Calu3 (cell line): ENCODE results near the gene RSRC1. TPM values are rescaled to one million over a fixed set of nuclear protein-coding genes. Genes with fewer than 3 reads are reported as not detected.

ENCODE experiments used
- BruUV-seq: library from RNA; stranded (reverse); fragments of 400-500 nt; replicated peaks from 2 replicates; lab custom pipeline; 2021; lab: Mats Ljungman, UMichigan
- CTCF ChIA-PET: fragments of 300-600 bp; sonication (Branson Sonifier 250); formaldehyde crosslinking; loops from one replicate; lab custom pipeline; 2022; ENCODE audit warnings: antibody characterized with exemption; lab: Charles Lee
- DNase-seq: peaks from one replicate; pipeline ENCODE4 v3.0.0; 2022
- H3K27ac Mint-ChIP-seq: one replicate; pipeline ENCODE4 v1.8.0; 2022; ENCODE audit warnings: mixed read lengths; ENCODE audit not compliant: unreplicated experiment
- H3K27me3 Mint-ChIP-seq: one replicate; pipeline ENCODE4 v1.8.0; 2022; ENCODE audit warnings: mixed read lengths; ENCODE audit not compliant: unreplicated experiment
- H3K36me3 Mint-ChIP-seq: one replicate; pipeline ENCODE4 v1.8.0; 2022; ENCODE audit warnings: mild to moderate bottlenecking, moderate library complexity, mixed read lengths; ENCODE audit not compliant: insufficient read depth, unreplicated experiment
- H3K4me1 Mint-ChIP-seq: one replicate; pipeline ENCODE4 v1.8.0; 2022; ENCODE audit warnings: mild to moderate bottlenecking, low read depth, mixed read lengths; ENCODE audit not compliant: unreplicated experiment
- H3K4me3 Mint-ChIP-seq: one replicate; pipeline ENCODE4 v1.8.0; 2022; ENCODE audit warnings: mild to moderate bottlenecking, low read depth, moderate library complexity, mixed read lengths; ENCODE audit not compliant: unreplicated experiment
- H3K9me3 Mint-ChIP-seq: one replicate; pipeline ENCODE4 v1.8.0; 2022; ENCODE audit warnings: low read depth, mixed read lengths; ENCODE audit not compliant: unreplicated experiment
- intact Hi-C: fragments of 100-400 bp; cut with micrococcal nuclease; formaldehyde crosslinking; loops from one replicate; pipeline ENCODE4 v1.10.0; 2022; ENCODE audit not compliant: unreplicated experiment
- total RNA-seq: library from RNA; stranded (reverse); gene quantifications from 2 replicates; pipeline ENCODE4 v1.2.3, GENCODE V29; 2022
- TF ChIP-seq, protein P1 (sequence below): fragments of 200-600 bp; IDR thresholded peaks from one replicate; pipeline ENCODE4 v1.8.0; 2022; ENCODE audit warnings: antibody characterized with exemption; ENCODE audit not compliant: unreplicated experiment

RSRC1 gene
- total RNA-seq, 1 experiment from 2014 or later: 81.3 TPM

DNA sequence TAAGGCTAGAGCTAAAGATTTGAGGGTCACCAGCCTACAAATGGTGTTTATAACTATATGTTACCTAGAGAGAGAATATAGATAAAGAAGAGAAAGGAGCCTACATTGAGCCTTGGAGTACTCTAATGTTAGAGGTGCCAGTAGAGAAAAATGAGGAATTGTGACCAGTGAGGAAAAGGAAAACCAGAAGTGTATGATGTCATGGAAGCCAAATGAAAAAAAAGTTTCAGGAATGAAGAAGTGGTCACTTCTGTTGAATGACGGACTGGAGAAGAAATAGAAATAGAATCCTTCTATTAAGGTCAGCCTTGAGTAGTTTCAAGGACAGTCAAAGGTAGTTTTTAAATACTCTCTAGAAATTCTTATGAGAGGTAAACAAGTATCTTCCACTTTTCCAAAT, 409.9 kb downstream of the RSRC1 start:
- no peaks in the 10 kb centered on the region for H3K27me3 Mint-ChIP-seq
- no peaks in the 10 kb centered on the region for H3K9me3 Mint-ChIP-seq
- BruUV-seq: no TSS peak
- DNase-seq: no peak
- TF ChIP-seq, protein P1, sequence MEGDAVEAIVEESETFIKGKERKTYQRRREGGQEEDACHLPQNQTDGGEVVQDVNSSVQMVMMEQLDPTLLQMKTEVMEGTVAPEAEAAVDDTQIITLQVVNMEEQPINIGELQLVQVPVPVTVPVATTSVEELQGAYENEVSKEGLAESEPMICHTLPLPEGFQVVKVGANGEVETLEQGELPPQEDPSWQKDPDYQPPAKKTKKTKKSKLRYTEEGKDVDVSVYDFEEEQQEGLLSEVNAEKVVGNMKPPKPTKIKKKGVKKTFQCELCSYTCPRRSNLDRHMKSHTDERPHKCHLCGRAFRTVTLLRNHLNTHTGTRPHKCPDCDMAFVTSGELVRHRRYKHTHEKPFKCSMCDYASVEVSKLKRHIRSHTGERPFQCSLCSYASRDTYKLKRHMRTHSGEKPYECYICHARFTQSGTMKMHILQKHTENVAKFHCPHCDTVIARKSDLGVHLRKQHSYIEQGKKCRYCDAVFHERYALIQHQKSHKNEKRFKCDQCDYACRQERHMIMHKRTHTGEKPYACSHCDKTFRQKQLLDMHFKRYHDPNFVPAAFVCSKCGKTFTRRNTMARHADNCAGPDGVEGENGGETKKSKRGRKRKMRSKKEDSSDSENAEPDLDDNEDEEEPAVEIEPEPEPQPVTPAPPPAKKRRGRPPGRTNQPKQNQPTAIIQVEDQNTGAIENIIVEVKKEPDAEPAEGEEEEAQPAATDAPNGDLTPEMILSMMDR: no peak
- no peaks in the 10 kb centered on the region for H3K36me3 Mint-ChIP-seq
- CTCF ChIA-PET: no interaction called here
- no peak overlapping the region for H3K27ac Mint-ChIP-seq
- intact Hi-C loops: no loop called here
- no peaks in the 10 kb centered on the region for H3K4me1 Mint-ChIP-seq
- H3K4me3 Mint-ChIP-seq: no peak overlapping the region

DNA sequence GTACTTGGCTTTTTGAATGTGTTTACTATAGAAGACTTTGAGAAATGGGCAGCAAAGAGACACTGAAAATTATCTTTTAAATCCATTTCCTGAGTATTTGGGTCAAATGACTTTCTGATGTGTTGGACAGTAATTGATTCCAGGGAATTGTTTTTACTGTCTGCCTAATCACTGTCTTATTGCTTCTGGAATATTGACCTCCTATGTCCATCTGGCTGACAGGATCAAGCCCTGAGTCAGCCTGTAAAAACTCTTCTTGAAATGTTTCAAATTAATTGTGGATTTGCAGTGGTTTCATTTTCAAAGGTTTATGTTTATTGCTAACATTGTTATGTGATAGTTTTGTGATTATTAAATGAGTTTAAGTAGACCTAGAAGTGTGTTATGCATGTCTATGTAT, 410.5 kb downstream of the RSRC1 start:
- no peaks in the 10 kb centered on the region for H3K4me1 Mint-ChIP-seq
- no TSS peak for BruUV-seq
- H3K9me3 Mint-ChIP-seq: no peaks in the 10 kb centered on the region
- no peaks in the 10 kb centered on the region for H3K27me3 Mint-ChIP-seq
- no peak for DNase-seq
- H3K36me3 Mint-ChIP-seq: no peaks in the 10 kb centered on the region
- CTCF ChIA-PET: no interaction called here
- no peak overlapping the region for H3K4me3 Mint-ChIP-seq
- intact Hi-C loops: no loop called here
- no peak overlapping the region for H3K27ac Mint-ChIP-seq
- TF ChIP-seq, protein P1: no peak

DNA sequence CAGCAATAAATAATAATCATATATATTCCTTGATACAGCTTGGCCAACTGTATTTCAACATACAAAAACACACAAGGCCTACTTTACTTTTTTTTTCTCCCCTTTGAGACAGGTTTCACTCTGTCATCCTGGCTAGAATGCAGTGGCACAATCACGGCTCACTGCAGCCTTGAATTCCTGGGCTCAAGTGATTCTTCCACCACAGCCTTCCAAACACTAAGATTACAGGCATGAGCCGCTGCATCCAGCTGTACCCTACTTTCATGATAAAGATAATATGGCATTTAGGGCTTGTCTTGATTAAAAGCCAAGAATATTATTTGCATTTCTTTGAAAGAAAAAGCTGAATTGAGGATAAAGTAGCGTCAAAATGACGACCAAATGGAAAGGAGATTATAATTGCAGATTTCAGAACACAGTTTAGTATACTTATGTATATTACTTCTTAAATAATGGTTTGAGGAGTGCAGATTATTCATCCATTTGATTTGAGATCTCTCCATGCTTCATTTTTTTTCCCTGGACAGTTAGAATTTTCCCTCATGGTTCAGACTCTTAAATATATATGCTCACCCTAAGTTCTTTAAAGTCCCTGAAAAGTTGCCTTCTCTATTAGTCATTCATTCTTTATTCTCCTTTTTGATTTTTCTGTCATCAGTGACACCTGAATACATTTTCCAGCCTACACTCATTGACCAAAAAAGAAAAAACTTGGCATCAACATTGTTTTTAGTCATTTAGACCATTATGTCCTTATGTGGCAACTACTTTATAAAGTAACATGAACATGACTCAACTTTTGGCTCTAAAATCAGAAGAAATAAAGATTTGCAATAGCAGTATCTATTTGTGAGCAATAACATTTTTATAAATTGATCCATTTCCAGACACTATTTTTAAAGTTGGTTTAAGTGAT, 412.6 kb downstream of the RSRC1 start:
- Mint-ChIP-seq H3K27ac (no peak overlapping the region), H3K4me3 (no peak overlapping the region), H3K9me3 (no peaks in the 10 kb centered on the region), H3K36me3 (no peaks in the 10 kb centered on the region), H3K27me3 (no peaks in the 10 kb centered on the region), H3K4me1 (no peaks in the 10 kb centered on the region)
- no peak for DNase-seq
- TF ChIP-seq, protein P1: no peak
- CTCF ChIA-PET: no interaction called here
- no TSS peak for BruUV-seq
- intact Hi-C loops: no loop called here

DNA sequence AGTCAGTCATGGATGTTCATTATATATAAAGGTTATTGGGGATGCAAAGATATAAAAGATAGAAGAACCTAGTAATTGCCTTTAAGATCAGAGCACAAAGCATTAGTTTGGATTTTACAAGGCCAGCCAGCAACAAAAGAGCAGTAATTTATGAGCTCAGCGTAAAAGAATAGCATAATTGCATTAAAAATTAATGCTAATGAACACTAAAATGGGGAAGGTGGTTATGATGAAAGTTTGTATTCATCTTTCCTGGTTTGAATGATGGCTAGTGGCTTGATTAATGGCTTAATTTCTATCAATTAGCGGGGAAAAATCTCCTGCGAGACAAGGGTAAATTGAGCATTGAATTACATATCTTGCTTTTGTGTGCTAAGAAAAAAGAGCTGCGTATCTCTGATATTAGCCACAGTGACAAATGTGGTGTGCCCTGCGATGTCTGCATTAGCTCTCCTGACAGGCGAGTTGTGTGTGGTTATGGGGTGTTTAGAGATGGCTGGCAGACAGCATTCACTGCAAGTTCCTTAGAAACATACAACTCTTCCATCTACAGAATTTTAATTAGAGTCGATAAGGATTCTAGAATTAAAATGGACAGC, 418.3 kb downstream of the RSRC1 start:
- TF ChIP-seq, protein P1: no peak
- CTCF ChIA-PET: no interaction called here
- Mint-ChIP-seq H3K4me1 (peaks cover 8% of the 10 kb centered on the region), H3K36me3 (no peaks in the 10 kb centered on the region), H3K27me3 (no peaks in the 10 kb centered on the region), H3K27ac (no peak overlapping the region), H3K9me3 (no peaks in the 10 kb centered on the region), H3K4me3 (no peak overlapping the region)
- no peak for DNase-seq
- intact Hi-C loops: no loop called here
- BruUV-seq: no TSS peak
